ENCODE data around the gene TP53I13.

DNA sequence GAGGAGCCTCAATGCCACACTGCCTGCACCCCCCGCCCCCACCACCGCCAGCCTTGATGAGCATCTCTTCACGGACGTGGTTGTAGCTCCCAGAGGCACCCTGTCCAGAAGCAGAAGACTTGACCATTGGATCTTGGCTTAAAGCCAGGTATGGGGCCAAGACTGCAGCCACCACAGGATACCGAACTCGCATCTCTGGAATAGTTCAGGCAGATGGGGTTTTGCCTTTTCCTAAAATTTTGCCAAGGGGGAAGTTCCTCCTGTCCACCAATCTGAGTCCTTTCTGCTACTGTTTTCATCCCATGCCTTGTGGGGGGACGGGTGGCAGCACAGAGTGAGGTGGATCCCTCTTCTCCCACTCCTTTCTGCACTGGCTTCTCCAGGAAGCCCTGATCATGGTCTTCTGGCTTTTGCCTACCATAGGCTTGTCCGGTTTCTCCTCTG lies 53.3 kb downstream of the TP53I13 start:
- no peak for TF ChIP-seq POLR2A (IDR thresholded peaks at IDR 0.05; ENCODE audit: low read depth, low read length)
- no peak for TF ChIP-seq POLR2AphosphoS5 (IDR thresholded peaks at IDR 0.05; ENCODE audit: low read depth, low read length)
